Smooth muscle cell (in vitro differentiated cells): ENCODE data around the gene CELF2. TPM values are rescaled to one million over a fixed set of nuclear protein-coding genes. Genes with fewer than 3 reads are reported as not detected.

Experiments
- DNase-seq: peaks from one replicate; lab custom pipeline; 2025; ENCODE audit not compliant: unreplicated experiment; lab: John Stamatoyannopoulos, UW
- H2AFZ ChIP-seq: fragments of 200-600 bp; sonication (generic); 2 replicates; pipeline ENCODE4 v1.6.0; 2016; ENCODE audit warnings: antibody characterized with exemption, low read depth, mild to moderate bottlenecking
- H3F3A ChIP-seq: fragments of 200-600 bp; sonication (generic); 2 replicates; pipeline ENCODE4 v1.6.0; 2017; ENCODE audit warnings: antibody characterized with exemption, low read depth
- H3K27ac ChIP-seq: fragments of 200-600 bp; sonication (generic); 2 replicates; pipeline ENCODE4 v1.5.1; 2016; ENCODE audit warnings: low read depth, mild to moderate bottlenecking
- H3K27me3 ChIP-seq: fragments of 200-600 bp; sonication (generic); 2 replicates; pipeline ENCODE4 v1.6.1; 2016; ENCODE audit warnings: low read depth, mild to moderate bottlenecking
- H3K36me3 ChIP-seq: fragments of 200-600 bp; sonication (generic); 2 replicates; pipeline ENCODE4 v1.5.1; 2016; ENCODE audit warnings: low read depth
- H3K4me1 ChIP-seq: fragments of 200-600 bp; sonication (generic); 2 replicates; pipeline ENCODE4 v1.5.1; 2016; ENCODE audit warnings: low read depth
- H3K4me2 ChIP-seq: fragments of 200-600 bp; sonication (generic); 2 replicates; pipeline ENCODE4 v1.6.0; 2016; ENCODE audit warnings: mild to moderate bottlenecking
- H3K4me3 ChIP-seq: fragments of 200-600 bp; sonication (generic); 2 replicates; pipeline ENCODE4 v1.5.1; 2016; ENCODE audit warnings: mild to moderate bottlenecking
- H3K79me2 ChIP-seq: fragments of 200-600 bp; sonication (generic); 2 replicates; pipeline ENCODE4 v1.6.0; 2016; ENCODE audit warnings: low read depth, mild to moderate bottlenecking
- H3K9ac ChIP-seq: fragments of 200-600 bp; sonication (generic); 2 replicates; pipeline ENCODE4 v1.6.0; 2016; ENCODE audit warnings: low read depth
- H3K9me3 ChIP-seq: fragments of 200-600 bp; sonication (generic); replicated peaks from 2 replicates; pipeline ENCODE4 v1.5.1; 2016; ENCODE audit warnings: low read depth
- H4K20me1 ChIP-seq: fragments of 200-600 bp; sonication (generic); 2 replicates; pipeline ENCODE4 v1.6.0; 2016; ENCODE audit warnings: low read depth
- CTCF ChIP-seq: fragments of 200-600 bp; sonication (generic); IDR thresholded peaks from 2 replicates; pipeline ENCODE4 v1.5.1; 2017; ENCODE audit warnings: borderline replicate concordance, mild to moderate bottlenecking, antibody characterized with exemption; ENCODE audit not compliant: insufficient read depth, poor library complexity, severe bottlenecking
- WGBS: methylation state at CpG from one replicate; pipeline ENCODE4 v1.1.7; 2016; ENCODE audit warnings: low lambda C conversion rate; 5-methylcytosine and 5-hydroxymethylcytosine counted together
- polyA plus RNA-seq: library from polyadenylated mRNA; unstranded; fragments of >200 nt; fragmentation: Nextera tagmentation; extraction: Ambion mirVana; gene quantifications from 2 replicates; pipeline ENCODE4 v1.2.1, GENCODE V29; 2016
- total RNA-seq: library from RNA; depleted of rRNA; stranded (reverse); fragments of >200 nt; gene quantifications from 2 replicates; pipeline ENCODE4 v1.2.3, GENCODE V29; 2014

Gene CELF2
- total and polyA plus RNA-seq, 2 experiments from 2014 or later, result 3.0 to 4.7 TPM

GRCh38 chr10:11230498-11231167 lies 213.0 kb downstream of the CELF2 start:
- H3K79me2 ChIP-seq, result no peaks in the 10 kb centered on the region
- H4K20me1 ChIP-seq, result no peaks in the 10 kb centered on the region
- H3K4me2 ChIP-seq, result no peak overlapping the region
- no peak for TF ChIP-seq CTCF
- DNase-seq, result no peak
- H3K27me3 ChIP-seq, result peaks cover 19% of the 10 kb centered on the region
- H3K27ac ChIP-seq, result no peak overlapping the region
- H3K4me3 ChIP-seq, result no peak overlapping the region
- no peak overlapping the region for H3K9ac ChIP-seq
- WGBS, result 85% methylated on average over 5 of the region's 5 CpGs
- no peaks in the 10 kb centered on the region for H3F3A ChIP-seq
- no peaks in the 10 kb centered on the region for H3K9me3 ChIP-seq
- no peaks in the 10 kb centered on the region for H3K36me3 ChIP-seq
- no peak overlapping the region for H2AFZ ChIP-seq
- no peaks in the 10 kb centered on the region for H3K4me1 ChIP-seq

GRCh38 chr10:11231285-11231684 lies 213.6 kb downstream of the CELF2 start:
- H3K9me3 ChIP-seq, result no peaks in the 10 kb centered on the region
- no peaks in the 10 kb centered on the region for H3K79me2 ChIP-seq
- no peaks in the 10 kb centered on the region for H3K4me1 ChIP-seq
- no peak overlapping the region for H3K4me3 ChIP-seq
- WGBS, result 76% methylated on average over 3 of the region's 3 CpGs
- H3K27me3 ChIP-seq, result peaks cover 19% of the 10 kb centered on the region
- no peaks in the 10 kb centered on the region for H3F3A ChIP-seq
- H3K36me3 ChIP-seq, result no peaks in the 10 kb centered on the region
- DNase-seq, result no peak
- TF ChIP-seq CTCF, result no peak
- H2AFZ ChIP-seq, result no peak overlapping the region
- no peak overlapping the region for H3K27ac ChIP-seq
- no peak overlapping the region for H3K4me2 ChIP-seq
- no peaks in the 10 kb centered on the region for H4K20me1 ChIP-seq
- no peak overlapping the region for H3K9ac ChIP-seq

GRCh38 chr10:11232222-11232961 lies 214.7 kb downstream of the CELF2 start:
- H3K4me3 ChIP-seq, result no peak overlapping the region
- no peak overlapping the region for H3K4me2 ChIP-seq
- DNase-seq, result no peak
- TF ChIP-seq CTCF, result no peak
- peaks cover 19% of the 10 kb centered on the region for H3K27me3 ChIP-seq
- H3K9me3 ChIP-seq, result no peaks in the 10 kb centered on the region
- no peak overlapping the region for H3K9ac ChIP-seq
- H3K27ac ChIP-seq, result no peak overlapping the region
- H3K79me2 ChIP-seq, result no peaks in the 10 kb centered on the region
- H4K20me1 ChIP-seq, result no peaks in the 10 kb centered on the region
- whole genome bisulfite sequencing, result 86% methylated on average over 8 of the region's 8 CpGs
- H3F3A ChIP-seq, result no peaks in the 10 kb centered on the region
- H3K36me3 ChIP-seq, result no peaks in the 10 kb centered on the region
- H2AFZ ChIP-seq, result no peak overlapping the region
- H3K4me1 ChIP-seq, result no peaks in the 10 kb centered on the region
